GM21381 (cell line): Measurements from ENCODE around the gene FKBP1B.
A peak's percentile ranks its signal among the peaks of the same experiment; 100 is the strongest.
"Not testable (repeated sequence)": the region's sequence is repeated elsewhere in the genome, so short reads cannot be mapped to it uniquely, and the experiment has no call there.

Experiments
- ATAC-seq: cut with Tn5 transposase; IDR thresholded peaks from one replicate; pipeline ENCODE4 v1.9.1; 2021; ENCODE audit warnings: mild to moderate bottlenecking, moderate library complexity; ENCODE audit not compliant: unreplicated experiment

The FKBP1B gene

GRCh38 chr2:24022324-24022974, 27.1 kb upstream of the FKBP1B start:
- no peak for ATAC-seq

DNA sequence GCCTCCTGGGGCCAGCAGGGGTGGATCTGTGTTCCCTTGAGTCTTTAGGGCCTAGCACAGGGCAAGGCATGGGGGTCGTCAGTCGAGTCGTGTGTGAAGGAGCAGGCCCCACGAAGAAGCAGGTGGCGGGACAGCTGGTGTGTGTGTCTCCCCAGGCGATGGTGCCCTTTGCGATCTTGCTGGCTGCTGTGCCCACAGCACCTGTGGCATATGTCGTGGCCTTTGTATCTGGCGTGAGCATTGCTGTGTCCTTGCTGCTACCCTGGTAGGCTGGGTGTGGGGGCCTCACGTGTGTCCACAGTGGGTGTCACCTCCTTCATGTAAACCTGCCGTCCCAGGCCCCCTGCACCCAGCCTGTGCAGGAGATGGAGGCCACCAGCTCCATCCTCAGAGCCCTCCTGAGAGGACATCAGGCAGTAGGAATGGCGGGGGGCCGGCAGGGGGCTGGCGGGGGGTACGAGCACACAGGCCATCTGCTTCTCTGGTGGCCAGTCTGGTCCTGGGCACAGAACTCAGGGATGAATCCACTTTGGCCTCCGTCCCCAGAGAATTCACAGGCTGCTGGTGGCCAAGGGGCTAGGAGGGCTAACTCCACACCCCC, 26.5 kb upstream of the FKBP1B start:
- no peak for ATAC-seq

GRCh38 chr2:24024018-24024417, 25.5 kb upstream of the FKBP1B start:
- no peak for ATAC-seq

DNA sequence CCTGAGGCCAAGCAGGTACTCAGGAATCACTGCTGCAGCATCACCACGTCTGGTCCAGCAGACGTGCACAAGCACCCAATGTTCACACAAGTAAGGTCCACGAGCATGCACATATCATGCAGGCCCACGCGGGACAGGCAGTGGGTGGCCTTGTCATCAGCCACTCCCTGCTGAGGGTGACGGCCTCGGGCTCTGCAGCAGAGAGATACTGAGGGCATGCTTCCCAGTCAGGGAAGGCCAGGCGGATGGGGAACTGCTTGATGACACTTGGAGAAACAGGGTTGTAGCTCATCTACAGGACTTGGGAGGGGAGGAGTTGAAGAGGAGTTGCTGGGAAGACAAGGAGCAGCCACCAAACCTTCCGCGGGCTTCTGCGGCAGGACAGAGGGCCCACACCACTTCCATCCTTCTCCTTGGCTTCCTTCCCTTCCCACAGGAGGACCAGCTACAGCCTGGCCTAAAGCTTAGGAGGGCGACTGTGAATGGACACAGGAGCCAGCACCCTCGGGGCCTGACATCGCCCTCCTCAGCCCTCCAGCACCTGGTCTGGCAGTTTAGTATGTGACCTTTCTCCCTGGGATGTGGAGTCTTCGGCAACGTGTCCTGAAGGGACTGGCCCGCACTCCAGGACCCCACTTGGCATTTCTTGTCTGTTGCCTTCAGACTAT, 24.4 kb upstream of the FKBP1B start:
- no peak for ATAC-seq

DNA sequence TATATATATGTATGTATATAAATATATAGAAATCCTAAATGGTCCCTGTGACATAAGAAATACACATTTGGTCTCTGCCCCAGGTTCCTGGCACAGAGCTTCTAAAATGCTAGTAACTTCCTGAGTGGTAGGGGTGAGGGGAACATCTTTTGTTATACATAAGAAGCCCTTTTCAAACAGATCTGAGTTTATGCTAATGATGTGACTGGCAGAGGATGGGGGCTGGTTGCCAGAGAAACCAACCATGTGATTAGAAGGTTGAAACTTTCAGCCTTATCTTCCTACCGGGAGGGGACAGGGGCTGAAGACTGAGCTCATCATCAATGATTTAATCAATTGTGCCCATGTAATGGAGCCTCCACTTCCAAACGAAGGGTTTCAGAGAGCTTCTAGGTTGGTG, 23.3 kb upstream of the FKBP1B start:
- no peak for ATAC-seq

- ATAC-seq = no peak
Observed at GRCh38 chr2:24038786-24039499, 10.6 kb upstream of the FKBP1B start.

DNA sequence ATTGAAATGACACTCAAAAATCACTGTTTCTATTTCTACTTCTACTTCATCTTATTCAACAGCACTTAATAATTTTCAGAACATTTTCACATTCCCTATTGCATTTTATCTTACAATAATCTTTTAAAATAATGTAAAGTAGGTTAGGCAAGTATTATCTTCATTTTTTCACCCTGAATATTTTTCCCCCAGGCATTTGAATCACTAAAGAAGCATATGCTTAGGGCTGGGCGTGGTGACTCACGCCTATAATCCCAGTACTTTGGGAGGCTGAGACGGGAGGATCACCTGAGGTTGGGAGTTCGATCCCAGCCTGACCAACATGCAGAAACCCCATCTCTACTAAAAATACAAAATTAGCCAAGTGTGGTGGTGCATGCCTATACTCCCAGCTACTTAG, 9.0 kb upstream of the FKBP1B start:
- ATAC-seq = no peak

- not testable (repeated sequence) for ATAC-seq
Observed at GRCh38 chr2:24043133-24043532, 6.4 kb upstream of the FKBP1B start.

DNA sequence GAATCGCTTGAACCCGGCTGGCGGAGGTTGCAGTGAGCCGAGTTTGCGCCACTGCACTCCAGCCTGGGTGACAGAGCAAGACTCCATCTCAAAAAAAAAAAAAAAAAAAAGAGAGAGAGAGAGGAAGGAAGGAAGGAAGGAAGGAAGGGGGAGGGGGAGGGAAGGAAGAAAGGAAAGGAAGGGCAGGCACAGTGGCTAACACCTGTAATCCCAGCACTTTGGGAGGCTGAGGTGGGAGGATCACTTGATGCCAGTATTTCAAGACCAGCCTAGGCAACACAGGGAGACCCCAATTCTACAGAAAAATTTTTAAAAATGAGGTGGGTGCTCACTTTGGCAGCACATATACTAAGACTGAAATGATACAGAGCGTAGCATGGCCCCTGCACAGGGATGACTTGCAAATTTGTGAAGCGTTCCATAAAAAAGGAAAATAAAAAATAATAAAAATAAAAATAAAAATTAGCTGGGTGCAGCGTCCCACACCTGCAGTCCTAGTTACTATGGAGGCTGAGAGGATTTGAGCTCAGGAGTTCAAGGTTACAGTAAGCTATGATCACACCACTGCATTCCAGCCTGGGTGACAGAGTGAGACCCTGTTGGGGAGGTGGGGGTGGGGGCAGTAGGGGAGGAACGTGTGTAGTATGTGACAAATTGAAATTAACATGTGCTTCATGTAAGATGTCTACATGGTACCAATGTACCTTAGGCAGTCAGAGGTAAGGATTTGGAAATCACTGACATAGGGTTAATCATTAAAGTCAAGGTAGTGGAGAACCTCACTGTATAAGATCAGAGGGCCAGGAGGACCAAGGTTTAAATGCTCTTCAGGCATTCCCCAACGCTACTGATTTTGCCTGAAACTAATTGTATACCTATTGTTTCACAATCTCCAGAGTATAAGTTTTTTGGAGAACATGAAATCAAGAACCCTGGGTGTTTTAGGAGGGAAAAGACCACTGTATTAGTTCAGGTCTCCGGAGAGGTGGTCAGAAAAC, 3.7 kb upstream of the FKBP1B start:
- ATAC-seq = no peak

DNA sequence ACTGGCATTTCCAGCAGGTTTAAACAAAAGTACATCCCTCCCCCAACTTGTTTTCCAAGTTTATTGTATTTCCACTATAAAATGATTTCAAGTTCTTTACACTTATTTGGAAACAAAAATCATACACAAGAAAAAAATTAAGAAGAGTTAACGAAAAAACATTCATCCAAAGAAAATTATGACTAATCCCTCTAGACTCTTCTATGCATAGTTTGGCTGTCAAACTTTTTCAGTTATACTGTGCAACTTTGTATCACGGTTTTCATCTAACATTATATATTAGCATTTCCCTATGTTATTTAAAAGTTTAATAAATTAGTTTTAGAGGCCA, 3.0 kb upstream of the FKBP1B start:
- ATAC-seq = no peak

- peak; percentile 97 for ATAC-seq
Observed at GRCh38 chr2:24046930-24047702, 2.4 kb upstream of the FKBP1B start, which contains the start of gene WDCP. TSS of gene WDCP (minus strand) at chr2:24047391. CDS start at chr2:24039494, 7,897 bp downstream.

DNA sequence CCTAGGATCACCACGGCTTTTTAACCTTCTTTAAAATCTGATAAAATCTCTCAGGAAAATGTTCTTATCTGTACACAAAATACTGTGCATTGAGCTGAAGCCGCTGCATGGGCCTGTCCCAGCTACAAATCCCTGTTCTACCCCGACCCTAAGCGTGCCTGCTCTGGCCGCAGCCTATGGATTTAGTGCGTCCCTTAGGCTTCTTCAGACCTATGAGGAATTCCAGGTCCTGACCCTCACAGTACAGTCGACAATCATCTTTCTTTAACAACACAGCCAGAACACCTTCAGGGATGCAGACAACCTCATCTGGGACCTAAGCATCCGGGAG, 1.9 kb upstream of the FKBP1B start:
- ATAC-seq = no peak

- no peak for ATAC-seq
Observed at GRCh38 chr2:24048769-24049484, 614 bp upstream of the FKBP1B start.

DNA sequence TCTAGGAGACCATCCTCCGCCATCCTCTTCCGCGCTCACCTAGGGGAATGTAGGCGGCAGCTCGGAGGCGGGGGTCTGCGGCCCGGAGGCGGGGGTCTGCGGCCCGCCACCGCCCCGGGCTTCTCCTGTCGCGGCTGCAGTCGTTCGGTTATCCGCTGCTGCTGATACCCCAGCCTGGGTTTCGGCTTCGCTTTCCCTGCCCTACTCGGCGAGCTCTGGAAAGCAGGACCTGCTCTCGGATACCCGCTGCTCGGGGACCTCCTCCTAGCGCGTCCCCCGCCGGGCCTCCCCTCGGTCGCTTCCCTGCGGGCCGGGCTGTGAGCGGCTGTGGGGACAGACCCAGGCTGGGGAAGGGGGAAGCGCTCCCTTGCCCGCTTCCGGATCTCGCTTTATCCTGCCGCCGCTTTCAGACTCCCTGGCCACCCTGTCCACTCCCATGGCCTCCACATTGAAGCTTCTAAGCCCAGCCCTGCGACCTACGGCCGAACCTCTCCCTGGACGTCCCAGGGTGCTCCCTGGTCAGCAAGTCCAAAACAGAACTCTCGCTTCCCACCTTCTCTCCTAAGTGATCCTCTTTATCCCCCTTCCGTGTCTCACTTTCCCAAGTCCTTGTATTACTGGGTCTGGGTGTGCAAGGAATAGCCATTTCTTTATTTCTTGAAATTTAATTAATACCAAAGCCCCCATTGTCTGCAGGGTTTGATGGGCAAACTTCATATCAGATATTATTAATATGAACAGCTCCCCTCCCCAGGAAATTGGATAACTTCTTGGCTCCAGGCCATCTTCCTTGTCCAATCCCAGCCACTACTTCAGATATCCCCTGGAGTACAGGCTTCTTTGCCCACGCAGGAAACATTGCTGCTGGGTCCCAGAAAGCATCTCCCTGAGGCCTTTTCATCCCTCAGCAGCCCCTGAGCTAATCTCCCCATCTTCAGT, 769 bp downstream of the FKBP1B start:
- ATAC-seq = no peak

DNA sequence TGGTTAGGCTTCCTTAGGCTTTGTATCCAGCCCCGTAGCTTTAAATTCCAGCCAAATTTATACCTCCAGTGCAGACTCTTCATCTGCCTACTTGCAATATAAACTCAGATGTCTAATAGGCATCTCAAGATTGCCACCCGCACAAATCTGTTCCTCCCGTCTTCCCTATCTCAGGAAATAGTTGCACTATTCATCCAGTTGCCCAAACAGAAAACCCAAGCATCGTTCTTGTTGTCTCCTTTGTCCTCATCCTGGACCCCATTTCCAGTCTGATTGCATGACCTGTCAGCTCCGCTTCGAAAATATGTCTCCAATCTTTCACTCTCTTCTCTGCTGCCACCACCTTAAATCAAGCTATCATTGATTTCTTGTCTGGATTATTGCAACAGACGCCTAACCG, 2.3 kb downstream of the FKBP1B start:
- ATAC-seq = no peak

DNA sequence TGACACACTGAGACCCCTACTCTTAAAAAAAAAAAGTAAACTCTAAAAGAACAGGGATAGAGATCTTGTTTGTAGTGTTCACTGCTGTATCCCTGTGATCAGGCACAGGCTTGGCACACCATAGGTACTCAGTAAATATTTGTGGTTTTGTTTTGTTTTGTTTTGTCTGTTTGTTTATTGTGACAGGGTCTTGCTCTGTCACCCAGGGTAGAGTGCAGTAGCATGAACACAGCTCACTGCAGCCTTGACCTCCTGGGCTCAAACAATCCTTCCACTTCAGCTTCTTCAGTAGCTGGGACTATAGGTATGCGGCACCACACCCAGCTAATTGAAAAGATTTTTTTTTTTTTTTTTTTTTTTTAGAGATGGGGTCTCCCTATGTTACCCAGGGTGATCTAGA, 3.4 kb downstream of the FKBP1B start:
- no peak for ATAC-seq

- no peak for ATAC-seq
Observed at GRCh38 chr2:24054366-24055010, 4.9 kb downstream of the FKBP1B start.

- ATAC-seq = no peak
Observed at GRCh38 chr2:24055750-24056149, 6.2 kb downstream of the FKBP1B start.
